ENCODE measurements around the gene PRM3. TPM values are rescaled to one million over a fixed set of nuclear protein-coding genes. Genes with fewer than 3 reads are reported as not detected.

The PRM3 gene, protein sequence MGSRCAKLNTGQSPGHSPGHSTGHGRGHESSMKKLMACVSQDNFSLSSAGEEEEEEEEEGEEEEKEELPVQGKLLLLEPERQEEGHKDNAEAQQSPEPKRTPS
- total RNA-seq = not detected
- total RNA-seq = 0 reads per million in 2 donors

DNA sequence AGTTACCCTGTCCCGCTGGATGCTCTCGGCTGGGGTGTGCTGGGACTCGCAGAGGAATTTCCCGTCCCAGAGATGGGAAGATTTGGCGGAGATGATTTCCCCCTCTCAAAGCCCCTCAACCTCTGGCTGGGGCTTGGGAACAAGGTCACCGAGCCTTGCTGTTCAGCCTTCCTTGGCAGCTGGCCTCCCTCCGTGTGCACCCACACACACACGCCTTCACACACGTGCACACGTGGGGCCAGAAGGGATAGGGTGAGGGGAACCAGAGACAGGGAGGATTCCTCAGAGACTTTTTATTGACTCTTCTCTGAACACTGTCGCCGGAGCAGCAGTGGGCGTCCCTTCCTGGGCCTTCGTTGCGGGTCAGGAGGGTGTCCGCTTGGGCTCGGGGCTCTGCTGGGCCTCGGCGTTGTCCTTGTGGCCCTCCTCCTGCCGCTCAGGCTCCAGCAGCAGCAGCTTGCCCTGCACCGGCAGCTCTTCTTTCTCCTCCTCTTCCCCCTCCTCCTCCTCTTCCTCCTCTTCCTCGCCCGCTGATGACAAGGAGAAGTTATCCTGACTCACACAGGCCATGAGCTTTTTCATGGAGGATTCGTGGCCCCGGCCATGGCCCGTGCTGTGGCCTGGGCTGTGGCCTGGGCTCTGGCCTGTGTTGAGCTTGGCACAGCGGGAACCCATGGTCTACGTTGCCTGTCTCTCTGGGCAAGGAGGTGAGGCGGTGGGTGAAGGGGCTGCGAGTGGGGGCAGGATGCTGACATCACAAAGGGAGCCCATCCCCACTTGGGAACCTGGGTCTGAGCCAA lies at the start of gene PRM3:
Gene PRM3, minus strand, starts transcription at position 709 of the 800 bp plus-strand sequence. Its CDS starts 34 bp downstream, at position 675.
- H3K4me3 Mint-ChIP-seq = no peak within 1 kb of the TSS
- H3K4me1 Mint-ChIP-seq = no peaks in the 10 kb centered on the region
- ATAC-seq (no peak), DNase-seq (no peak)
- H3K9me3 ChIP-seq (ENCODE audit: control insufficient read depth, low read length, poor library complexity, severe bottlenecking) = no peaks in the 10 kb centered on the region
- H3K36me3 Mint-ChIP-seq (ENCODE audit: low read depth) = peaks cover 4% of the 10 kb centered on the region
- peaks cover 6% of the 10 kb centered on the region for H3K27me3 Mint-ChIP-seq
- H3K27ac Mint-ChIP-seq = no peak within 1 kb of the TSS

DNA sequence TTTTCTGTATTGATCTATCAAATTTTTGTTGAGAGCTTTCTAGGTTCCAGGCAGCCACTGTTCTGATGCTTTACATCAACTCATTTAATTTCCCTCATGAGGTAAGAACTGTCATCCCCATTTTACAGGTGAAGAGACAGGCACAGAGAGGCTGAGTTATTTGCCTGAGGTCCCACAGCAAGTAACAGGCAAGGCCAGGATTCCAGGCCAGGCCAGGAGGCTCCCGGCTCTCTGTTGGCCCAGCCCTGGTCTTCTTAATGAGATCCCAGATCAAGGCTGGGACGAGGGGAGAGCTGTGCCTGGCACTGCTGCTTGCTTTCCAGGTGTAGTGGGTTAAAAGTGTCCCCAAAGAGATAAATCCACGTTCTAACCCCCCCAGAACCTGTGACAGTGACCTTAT lies 49.4 kb upstream of the PRM3 start:
- Mint-ChIP-seq H3K4me3 (no peak overlapping the region), H3K27ac (no peak overlapping the region), H3K36me3 (ENCODE audit: low read depth) (peaks cover 2% of the 10 kb centered on the region), H3K4me1 (peaks cover 24% of the 10 kb centered on the region), H3K27me3 (no peaks in the 10 kb centered on the region)
- DNase-seq = no peak
- no peaks in the 10 kb centered on the region for H3K9me3 ChIP-seq (ENCODE audit: control insufficient read depth, low read length, poor library complexity, severe bottlenecking)
- ATAC-seq = no peak

DNA sequence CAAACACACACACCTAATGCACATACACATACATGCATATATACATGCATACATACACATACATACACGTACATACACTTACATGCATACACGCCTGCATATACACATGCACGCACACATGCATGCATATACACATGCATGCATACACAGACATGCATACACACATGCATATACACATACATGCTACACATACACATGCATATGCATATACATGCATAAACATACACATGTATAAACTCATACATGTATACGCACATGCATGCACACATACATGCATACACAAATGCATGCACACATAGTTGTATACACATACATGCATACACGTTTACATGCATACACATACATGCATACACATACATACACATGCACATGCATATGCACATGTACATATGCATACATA lies 48.2 kb upstream of the PRM3 start:
- H3K9me3 ChIP-seq (ENCODE audit: control insufficient read depth, low read length, poor library complexity, severe bottlenecking) = no peaks in the 10 kb centered on the region
- ATAC-seq = no peak
- Mint-ChIP-seq H3K36me3 (ENCODE audit: low read depth) (no peaks in the 10 kb centered on the region), H3K27ac (no peak overlapping the region), H3K27me3 (no peaks in the 10 kb centered on the region), H3K4me1 (peaks cover 15% of the 10 kb centered on the region), H3K4me3 (no peak overlapping the region)
- no peak for DNase-seq

DNA sequence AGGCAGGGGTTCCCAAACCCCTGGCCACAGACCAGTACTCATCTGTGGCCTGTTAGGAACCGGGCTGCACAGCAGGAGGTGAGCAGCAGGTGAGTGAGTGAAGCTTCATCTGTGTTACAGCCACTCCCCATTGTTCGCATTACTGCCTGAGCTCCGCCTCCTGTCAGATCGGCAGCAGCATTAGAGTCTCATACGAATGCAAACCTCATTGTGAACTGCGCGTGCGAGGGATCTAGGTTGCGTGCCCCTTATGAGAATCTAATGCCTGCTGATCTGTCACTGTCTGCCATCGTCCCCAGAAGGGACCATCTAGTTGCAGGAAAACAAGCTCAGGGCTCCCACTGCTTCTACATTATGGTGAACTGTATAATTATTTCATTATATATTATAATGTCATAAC lies 46.7 kb upstream of the PRM3 start:
- Mint-ChIP-seq H3K27me3 (no peaks in the 10 kb centered on the region), H3K27ac (no peak overlapping the region), H3K4me1 (peaks cover 8% of the 10 kb centered on the region), H3K36me3 (ENCODE audit: low read depth) (no peaks in the 10 kb centered on the region), H3K4me3 (no peak overlapping the region)
- DNase-seq (no peak), ATAC-seq (no peak)
- no peaks in the 10 kb centered on the region for H3K9me3 ChIP-seq (ENCODE audit: control insufficient read depth, low read length, poor library complexity, severe bottlenecking)

DNA sequence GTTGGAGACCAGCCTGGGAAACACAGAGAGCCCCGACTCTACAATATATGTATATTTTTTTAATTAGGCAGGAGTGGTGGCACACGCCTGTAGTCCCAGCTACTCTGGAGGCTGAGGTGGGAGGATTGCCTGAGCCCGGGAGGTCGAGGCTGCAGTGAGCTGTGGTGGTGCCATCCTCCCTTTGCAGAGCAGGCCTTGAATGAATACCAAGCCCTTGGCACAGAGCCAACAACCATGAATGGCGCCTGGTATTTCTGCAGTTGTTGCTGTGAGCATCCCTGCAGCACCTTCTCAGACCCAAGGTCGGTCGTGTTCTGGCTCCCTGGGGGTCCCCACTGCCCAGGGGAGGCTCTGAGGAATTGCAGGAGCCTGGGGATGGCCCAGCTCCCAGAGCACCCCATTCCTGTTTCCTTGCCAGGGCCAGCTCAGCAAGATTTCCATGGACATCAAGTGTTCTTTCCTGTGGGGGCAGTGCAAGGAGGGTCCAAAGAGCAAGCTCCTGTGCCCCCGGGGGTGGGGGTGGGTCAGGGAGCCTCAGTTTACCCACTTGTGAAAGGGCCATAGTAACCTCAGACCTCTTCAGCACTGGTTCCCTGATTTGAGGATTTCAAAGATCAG lies 46.2 kb upstream of the PRM3 start:
- Mint-ChIP-seq H3K36me3 (ENCODE audit: low read depth) (no peaks in the 10 kb centered on the region), H3K4me3 (no peak overlapping the region), H3K27me3 (no peaks in the 10 kb centered on the region), H3K4me1 (peaks cover 4% of the 10 kb centered on the region), H3K27ac (no peak overlapping the region)
- no peaks in the 10 kb centered on the region for H3K9me3 ChIP-seq (ENCODE audit: control insufficient read depth, low read length, poor library complexity, severe bottlenecking)
- ATAC-seq = no peak
- DNase-seq = no peak

DNA sequence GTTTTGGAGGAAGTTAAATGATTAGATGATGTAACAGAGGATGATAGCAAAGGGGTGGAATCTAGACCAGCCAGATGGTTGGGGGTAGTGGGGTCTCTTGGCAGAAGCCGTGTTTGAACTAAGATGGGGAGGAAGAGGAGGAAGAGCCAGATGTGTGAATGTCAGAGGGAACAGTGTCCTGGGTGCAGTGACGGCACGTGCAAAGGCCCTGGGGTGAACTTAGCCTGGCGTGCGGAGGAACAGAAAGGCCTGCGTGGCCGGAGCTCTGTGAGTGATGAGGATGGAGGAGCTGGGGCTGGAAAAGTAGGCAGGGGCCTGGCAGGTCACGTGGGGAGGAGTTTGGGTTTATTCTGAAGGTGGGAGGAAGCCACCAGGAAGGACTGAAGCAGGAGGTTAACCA lies 45.4 kb upstream of the PRM3 start:
- Mint-ChIP-seq H3K36me3 (ENCODE audit: low read depth) (no peaks in the 10 kb centered on the region), H3K4me1 (peaks cover 4% of the 10 kb centered on the region), H3K27ac (no peak overlapping the region), H3K27me3 (no peaks in the 10 kb centered on the region), H3K4me3 (no peak overlapping the region)
- DNase-seq = no peak
- no peaks in the 10 kb centered on the region for H3K9me3 ChIP-seq (ENCODE audit: control insufficient read depth, low read length, poor library complexity, severe bottlenecking)
- ATAC-seq = no peak

DNA sequence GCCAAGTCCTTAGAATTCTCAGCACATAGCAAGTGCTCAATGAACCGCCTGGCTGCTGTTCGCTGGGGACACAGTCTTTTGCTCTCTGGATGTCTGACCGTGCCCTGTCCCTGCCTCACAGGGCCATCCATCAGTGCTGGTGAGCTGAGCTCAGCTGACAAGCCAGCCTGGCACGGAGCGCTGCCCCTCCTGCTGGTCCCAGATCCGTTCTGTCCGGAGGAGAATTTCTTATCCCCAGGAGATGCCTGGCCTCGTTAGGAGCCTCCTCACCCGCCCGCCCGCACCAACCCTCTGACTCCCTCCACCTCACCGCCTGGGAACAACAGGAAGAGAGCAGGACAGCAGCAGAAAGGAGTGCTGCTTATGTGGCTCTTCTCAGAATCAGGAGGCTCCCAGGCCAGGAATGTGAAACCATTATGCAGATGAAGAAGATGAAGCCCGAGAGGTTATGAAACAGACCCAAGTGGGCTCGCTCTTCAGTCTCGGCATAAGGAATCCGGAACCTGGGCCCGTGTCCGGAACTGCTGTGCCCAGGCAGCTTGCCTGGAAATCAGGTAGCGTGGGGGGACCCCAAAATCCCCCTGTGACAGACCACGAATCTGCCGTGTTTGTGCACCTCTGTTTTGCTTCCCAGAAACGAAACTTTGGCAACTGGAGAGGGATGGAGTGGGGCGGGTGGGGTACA lies 43.0 kb upstream of the PRM3 start:
- H3K36me3 Mint-ChIP-seq (ENCODE audit: low read depth) = no peaks in the 10 kb centered on the region
- no peaks in the 10 kb centered on the region for H3K9me3 ChIP-seq (ENCODE audit: control insufficient read depth, low read length, poor library complexity, severe bottlenecking)
- H3K27ac Mint-ChIP-seq = peak overlapping the region; percentile 51
- peaks cover 10% of the 10 kb centered on the region for H3K4me1 Mint-ChIP-seq
- DNase-seq (no peak), ATAC-seq (no peak)
- no peak overlapping the region for H3K4me3 Mint-ChIP-seq
- H3K27me3 Mint-ChIP-seq = no peaks in the 10 kb centered on the region

DNA sequence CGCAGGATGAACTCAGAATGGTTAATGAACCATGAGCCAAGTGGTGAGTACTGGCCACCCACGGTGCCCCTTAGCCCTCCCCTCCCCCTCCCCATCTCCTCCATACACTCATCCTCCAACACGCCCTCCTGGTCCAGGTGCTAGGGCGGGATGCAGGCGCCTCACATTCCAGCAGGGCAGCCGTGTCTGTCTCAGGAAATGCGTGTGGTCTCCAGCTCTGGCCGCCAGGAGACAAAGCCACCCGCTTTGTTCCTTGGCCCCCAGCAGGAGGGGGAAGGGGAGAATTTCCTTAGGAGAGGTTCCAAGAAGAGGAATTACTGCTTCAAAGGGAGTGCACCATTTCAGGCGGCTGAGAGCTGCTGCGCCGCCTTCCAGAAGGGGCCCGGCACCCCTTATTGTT lies 42.1 kb upstream of the PRM3 start:
- no peaks in the 10 kb centered on the region for H3K9me3 ChIP-seq (ENCODE audit: control insufficient read depth, low read length, poor library complexity, severe bottlenecking)
- H3K36me3 Mint-ChIP-seq (ENCODE audit: low read depth) = no peaks in the 10 kb centered on the region
- no peaks in the 10 kb centered on the region for H3K27me3 Mint-ChIP-seq
- ATAC-seq (no peak), DNase-seq (no peak)
- H3K27ac Mint-ChIP-seq = no peak overlapping the region
- H3K4me3 Mint-ChIP-seq = no peak overlapping the region
- H3K4me1 Mint-ChIP-seq = peaks cover 16% of the 10 kb centered on the region

DNA sequence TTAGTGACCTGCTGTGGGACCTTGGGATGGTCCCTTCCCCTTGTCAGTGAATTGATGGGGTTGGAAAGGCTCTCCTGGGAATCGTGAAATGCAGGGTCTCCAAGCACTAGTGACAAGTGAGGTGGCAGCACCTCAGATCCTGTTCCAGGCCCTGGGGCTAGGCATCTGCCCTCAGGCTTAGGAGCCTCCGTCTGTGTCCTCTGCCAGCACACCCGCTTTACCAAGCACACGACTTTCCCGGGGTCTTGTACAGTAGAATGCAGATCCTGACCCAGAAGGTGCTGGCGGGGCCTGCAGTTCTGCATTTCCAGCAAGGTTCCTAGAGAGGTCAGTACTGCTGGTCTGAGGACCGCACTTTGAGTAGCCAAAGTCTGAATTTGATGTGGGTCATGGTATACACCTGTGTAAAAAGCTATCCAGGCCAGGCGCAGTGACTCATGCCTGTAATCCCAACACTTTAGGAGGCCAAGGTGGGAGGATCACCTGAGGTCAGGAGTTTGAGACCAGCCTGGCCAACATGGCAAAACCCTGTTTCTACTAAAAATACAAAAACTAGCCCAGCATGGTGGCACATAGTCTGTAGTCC lies 41.0 kb upstream of the PRM3 start:
- peak overlapping the region; percentile 11 for H3K27ac Mint-ChIP-seq
- DNase-seq (no peak), ATAC-seq (no peak)
- H3K4me1 Mint-ChIP-seq = peaks cover 20% of the 10 kb centered on the region
- H3K9me3 ChIP-seq (ENCODE audit: control insufficient read depth, low read length, poor library complexity, severe bottlenecking) = no peaks in the 10 kb centered on the region
- H3K4me3 Mint-ChIP-seq = no peak overlapping the region
- H3K27me3 Mint-ChIP-seq = no peaks in the 10 kb centered on the region
- no peaks in the 10 kb centered on the region for H3K36me3 Mint-ChIP-seq (ENCODE audit: low read depth)

DNA sequence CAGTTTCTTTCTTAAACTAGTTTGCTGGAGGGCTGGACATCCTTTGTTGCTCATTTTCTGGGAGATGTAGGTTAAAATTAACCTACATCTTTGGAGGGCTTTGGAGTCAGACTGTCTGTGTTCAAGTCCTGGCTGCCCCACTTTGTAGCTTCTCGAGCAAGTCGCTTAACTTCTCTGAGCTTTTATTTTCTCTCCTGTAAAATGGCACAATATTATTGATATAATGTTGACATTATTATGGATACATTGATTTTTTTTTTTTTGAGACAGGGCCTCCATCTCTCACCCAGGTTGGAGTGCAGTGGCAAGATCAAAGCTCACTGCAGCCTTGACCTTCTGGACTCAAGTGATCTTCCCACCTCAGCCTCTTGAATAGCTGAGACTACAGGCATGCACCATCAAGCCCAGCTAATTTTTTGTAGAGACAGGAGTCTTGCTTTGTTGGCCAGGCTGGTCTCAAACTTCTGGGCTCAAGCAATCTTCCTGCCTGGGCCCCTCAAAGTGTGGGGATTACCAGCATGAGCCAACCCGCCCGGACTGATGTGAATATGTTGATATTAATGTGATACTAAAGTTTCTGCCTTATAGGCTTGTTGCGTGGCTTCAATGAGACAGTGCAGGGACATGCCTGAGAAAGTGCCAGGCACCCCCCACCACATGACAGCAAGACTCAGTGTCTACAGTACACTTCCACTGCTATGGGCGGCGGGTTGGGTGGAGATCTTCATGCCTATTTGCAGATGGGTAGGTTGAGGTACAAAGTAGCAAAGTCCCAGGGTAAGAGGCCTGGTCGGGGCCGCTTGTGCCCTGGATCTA lies 40.3 kb upstream of the PRM3 start:
- ATAC-seq (no peak), DNase-seq (no peak)
- no peaks in the 10 kb centered on the region for H3K9me3 ChIP-seq (ENCODE audit: control insufficient read depth, low read length, poor library complexity, severe bottlenecking)
- H3K36me3 Mint-ChIP-seq (ENCODE audit: low read depth) = no peaks in the 10 kb centered on the region
- no peaks in the 10 kb centered on the region for H3K27me3 Mint-ChIP-seq
- H3K27ac Mint-ChIP-seq = peak overlapping the region; percentile 11
- H3K4me3 Mint-ChIP-seq = no peak overlapping the region
- peaks cover 19% of the 10 kb centered on the region for H3K4me1 Mint-ChIP-seq

DNA sequence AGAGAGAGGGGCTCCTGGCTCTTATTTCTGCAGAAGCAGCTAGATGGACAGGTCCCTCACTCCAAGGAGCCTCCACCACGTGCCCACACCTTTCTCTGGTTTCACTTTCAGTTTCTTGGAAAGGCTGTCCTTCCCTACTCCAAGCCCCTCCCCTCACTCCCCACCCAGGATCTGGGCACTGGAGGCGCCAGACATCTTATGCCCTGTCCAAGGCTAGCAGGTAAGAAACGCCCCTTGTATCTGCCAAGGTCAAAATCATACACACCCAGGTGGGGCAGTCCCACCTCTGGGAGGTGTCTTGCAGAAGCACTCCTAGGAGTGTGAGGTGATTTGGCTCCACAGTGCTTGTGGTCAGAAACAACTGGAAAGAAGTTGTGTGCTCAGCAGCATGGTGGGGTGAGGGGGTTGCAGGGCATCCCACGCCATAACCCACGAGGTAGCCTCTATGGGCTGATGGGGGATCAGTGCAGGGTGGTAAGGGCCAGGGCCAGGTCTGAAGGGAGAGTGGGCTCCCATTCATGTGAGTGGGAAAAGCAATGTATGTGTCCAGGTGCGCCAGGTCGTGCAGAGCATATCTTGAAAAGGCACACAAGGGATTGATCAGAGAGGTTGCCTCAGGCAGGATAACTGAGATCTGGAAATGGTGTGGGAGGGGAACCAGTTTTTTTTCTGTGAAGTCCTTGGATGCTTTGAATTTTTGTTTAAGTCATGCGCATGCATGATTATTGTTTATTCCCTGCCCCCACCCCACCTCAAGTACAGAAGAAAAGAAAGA lies 39.5 kb upstream of the PRM3 start:
- Mint-ChIP-seq H3K36me3 (ENCODE audit: low read depth) (no peaks in the 10 kb centered on the region), H3K4me3 (peak overlapping the region; percentile 45), H3K27ac (peak overlapping the region; percentile 85), H3K27me3 (no peaks in the 10 kb centered on the region), H3K4me1 (peaks cover 15% of the 10 kb centered on the region)
- ATAC-seq (no peak), DNase-seq (no peak)
- H3K9me3 ChIP-seq (ENCODE audit: control insufficient read depth, low read length, poor library complexity, severe bottlenecking) = no peaks in the 10 kb centered on the region

DNA sequence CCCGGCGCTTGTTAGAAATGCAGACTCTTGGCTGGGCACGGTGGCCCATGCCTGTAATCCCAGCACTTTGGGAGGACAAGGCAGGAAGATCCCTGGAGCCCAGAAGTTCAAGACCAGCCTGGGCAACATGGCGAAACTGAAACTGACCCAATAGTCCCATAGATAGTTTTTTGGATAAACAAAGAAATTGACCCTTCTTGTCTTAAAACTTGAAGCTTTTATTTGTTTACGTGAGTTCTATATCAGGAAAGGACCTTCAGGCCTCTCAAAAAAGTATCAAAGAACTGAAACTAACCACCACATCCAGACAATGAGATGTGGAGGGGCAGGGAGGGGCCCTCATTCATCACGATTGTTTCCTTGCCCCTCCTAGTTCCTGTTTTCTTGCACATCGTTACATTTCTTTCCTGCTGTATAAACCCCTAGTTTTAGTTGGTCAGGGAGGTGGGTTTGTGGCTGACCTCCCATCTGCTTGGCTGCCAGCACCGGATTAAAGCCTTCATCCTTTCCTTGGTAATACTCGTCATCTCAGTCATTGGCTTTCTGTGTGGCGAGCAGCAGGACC lies 37.6 kb upstream of the PRM3 start:
- Mint-ChIP-seq H3K27ac (peak overlapping the region; percentile 32), H3K36me3 (ENCODE audit: low read depth) (no peaks in the 10 kb centered on the region), H3K4me3 (peak overlapping the region; percentile 76), H3K4me1 (peaks cover 17% of the 10 kb centered on the region), H3K27me3 (no peaks in the 10 kb centered on the region)
- ATAC-seq (peak; percentile 76), DNase-seq (no peak)
- no peaks in the 10 kb centered on the region for H3K9me3 ChIP-seq (ENCODE audit: control insufficient read depth, low read length, poor library complexity, severe bottlenecking)

Measured in T-helper 17 cell (primary cell).